Heart left ventricle (tissue), 11 donors: ENCODE results near the gene DEFB123. TPM values are rescaled to one million over a fixed set of nuclear protein-coding genes. Genes with fewer than 3 reads are reported as not detected.

Experiments
- polyA plus RNA-seq, 2 donors: library from polyadenylated mRNA; stranded (reverse); fragments of 200-250 nt; gene quantifications; one replicate each; pipeline ENCODE4 v1.2.3, GENCODE V29; 2013
- total RNA-seq, 9 donors: library from RNA; depleted of rRNA in 2 of 9; stranded (reverse); fragments of >200 nt in 2 of 9; fragmentation: NEBNext Ultra II Directional in 3 of 9; extraction: Animal tissue kit (Norgen Biotek cat#: 25700) in 3 of 9; gene quantifications; one replicate each; pipeline versions ENCODE4 v1.1.0 to v1.2.4, GENCODE V29; 2016 to 2023
- donor health status: ischemic (EF 13 %, LVEDD 7.1; RV severe dilation, severe dysfunction).
- donor health status: healthy with polysubstance abuse.
- donor health status: DM: no; HTN: yes; CAD: no.
- donor health status: DM: no; HTN: no; CAD: no.
- donor health status: ischemic (EF 25% LVEDD 5.7; RV mildly dilated, moderate dysfunction).
- donor health status: healthy.
- donor health status: DM: yes; HTN: yes; CAD: no.
- donor health status: PGD.
- donor health status: nonischemic (EF 23%, LVEDD 6.1; RV moderate dilation, normal function).

DEFB123 gene
- total and polyA plus RNA-seq, 11 donors: not detected

Other genes starting within 250 kb of the DEFB123 start
- not detected for gene DEFB115, start 183.0 kb upstream of the DEFB123 start, total RNA-seq
- not detected for gene DEFB115, start 183.0 kb upstream of the DEFB123 start, polyA plus RNA-seq
- gene DEFB116, start 132.0 kb upstream of the DEFB123 start, total RNA-seq: not detected
- not detected for gene DEFB116, start 132.0 kb upstream of the DEFB123 start, polyA plus RNA-seq
- gene DEFB118, start 72.0 kb upstream of the DEFB123 start, total RNA-seq: not detected
- gene DEFB118, start 72.0 kb upstream of the DEFB123 start, polyA plus RNA-seq: not detected
- gene DEFB119, start 50.0 kb upstream of the DEFB123 start, total RNA-seq: not detected
- gene DEFB119, start 50.0 kb upstream of the DEFB123 start, polyA plus RNA-seq: not detected
- not detected for gene DEFB121, start 34.4 kb upstream of the DEFB123 start, total RNA-seq
- not detected for gene DEFB121, start 34.4 kb upstream of the DEFB123 start, polyA plus RNA-seq
- gene DEFB124, start 34.5 kb downstream of the DEFB123 start, total RNA-seq: not detected
- gene DEFB124, start 34.5 kb downstream of the DEFB123 start, polyA plus RNA-seq: under 1 TPM in 1 of 2 donors, not detected in 1; 0.76 TPM
- gene REM1, start 34.7 kb downstream of the DEFB123 start, total RNA-seq: 1 to 10 TPM in 8 of 9 donors, under 1 TPM in 1; 0.44 to 5.3 (median 1.5) TPM
- 1 to 10 TPM; 2.6 to 3.2 TPM for gene REM1, start 34.7 kb downstream of the DEFB123 start, polyA plus RNA-seq
- 100 to 1,000 TPM in 1 of 9 donors, 10 to 100 TPM in 8; 22.3 to 110 (median 39.8) TPM for gene HM13, start 73.8 kb downstream of the DEFB123 start, total RNA-seq
- gene HM13, start 73.8 kb downstream of the DEFB123 start, polyA plus RNA-seq: 100 to 1,000 TPM in 1 of 2 donors, 10 to 100 TPM in 1; 41.0 to 119 TPM
- 100 to 1,000 TPM in 6 of 9 donors, 10 to 100 TPM in 3; 72.4 to 619 (median 112) TPM for gene ID1, start 164.7 kb downstream of the DEFB123 start, total RNA-seq
- 100 to 1,000 TPM; 140 to 327 TPM for gene ID1, start 164.7 kb downstream of the DEFB123 start, polyA plus RNA-seq
- 10 to 100 TPM in 5 of 9 donors, 1 to 10 TPM in 4; 5.7 to 29.4 (median 10.6) TPM for gene COX4I2, start 197.3 kb downstream of the DEFB123 start, total RNA-seq
- gene COX4I2, start 197.3 kb downstream of the DEFB123 start, polyA plus RNA-seq: 10 to 100 TPM; 13.6 to 42.8 TPM